Measurements from ENCODE around the gene FUT8.

FUT8 gene

DNA sequence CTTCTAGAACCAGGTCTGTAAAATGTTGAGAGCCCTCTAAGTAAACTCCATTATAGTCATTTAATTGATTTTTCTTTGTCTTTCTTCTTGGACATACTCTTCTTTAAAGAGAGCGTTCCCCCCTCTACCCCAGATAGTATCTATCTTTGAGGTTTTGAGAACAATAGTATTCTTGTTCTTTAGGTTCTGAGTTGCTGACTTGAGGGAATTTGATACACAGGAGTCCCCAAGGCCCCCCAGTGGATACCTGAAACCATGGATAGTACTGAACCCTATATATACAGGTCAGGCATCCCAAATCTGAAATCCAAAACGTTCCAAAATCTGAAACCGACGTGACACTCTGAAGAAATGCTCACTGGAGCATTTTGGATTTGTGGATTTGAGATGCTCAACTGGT lies 65.5 kb downstream of the FUT8 start:
- DNase-seq = no peak
- intact Hi-C loops (cut with DNase I) = no loop called here

DNA sequence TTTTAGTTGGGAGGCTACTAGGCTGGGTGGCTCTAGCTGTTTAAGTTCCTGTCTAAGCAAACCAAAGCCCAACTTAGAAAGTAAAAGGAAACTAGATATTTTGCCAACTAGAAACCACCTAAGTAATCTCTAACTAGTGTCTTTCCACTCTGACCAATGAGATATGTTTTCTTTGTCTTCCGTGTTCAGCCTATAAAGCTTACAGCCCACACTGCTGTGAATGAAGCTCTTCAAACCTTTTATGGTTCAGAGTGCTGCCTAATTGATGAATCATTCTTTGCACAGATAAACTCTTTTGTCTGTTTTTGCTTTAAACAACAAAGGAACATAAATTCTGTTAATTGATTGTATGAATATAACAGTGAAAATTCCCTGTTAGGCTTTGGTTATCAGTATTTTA lies 66.1 kb downstream of the FUT8 start:
- DNase-seq = no peak
- intact Hi-C loops (cut with DNase I) = no loop called here

DNA sequence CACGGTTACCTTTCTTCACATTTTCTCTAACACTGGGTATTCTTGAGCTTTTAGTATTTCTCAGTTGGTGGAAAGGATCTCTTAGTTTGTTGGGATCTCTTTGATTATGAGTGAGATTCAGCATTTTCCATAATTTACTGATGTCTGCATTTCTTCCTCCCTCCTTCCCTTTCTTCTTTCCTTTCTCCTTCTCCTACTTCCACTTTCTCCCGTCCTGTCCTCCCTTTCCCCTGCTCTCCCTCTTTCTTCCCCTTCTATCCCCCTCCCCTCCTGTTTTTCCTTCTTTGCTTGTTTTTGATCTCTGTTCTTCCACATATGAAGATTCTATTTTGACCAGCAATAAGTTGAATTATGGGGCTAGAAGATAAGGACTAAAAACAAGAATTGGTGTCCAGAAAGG lies 66.9 kb downstream of the FUT8 start:
- DNase-seq = no peak
- intact Hi-C loops (cut with DNase I) = no loop called here

DNA sequence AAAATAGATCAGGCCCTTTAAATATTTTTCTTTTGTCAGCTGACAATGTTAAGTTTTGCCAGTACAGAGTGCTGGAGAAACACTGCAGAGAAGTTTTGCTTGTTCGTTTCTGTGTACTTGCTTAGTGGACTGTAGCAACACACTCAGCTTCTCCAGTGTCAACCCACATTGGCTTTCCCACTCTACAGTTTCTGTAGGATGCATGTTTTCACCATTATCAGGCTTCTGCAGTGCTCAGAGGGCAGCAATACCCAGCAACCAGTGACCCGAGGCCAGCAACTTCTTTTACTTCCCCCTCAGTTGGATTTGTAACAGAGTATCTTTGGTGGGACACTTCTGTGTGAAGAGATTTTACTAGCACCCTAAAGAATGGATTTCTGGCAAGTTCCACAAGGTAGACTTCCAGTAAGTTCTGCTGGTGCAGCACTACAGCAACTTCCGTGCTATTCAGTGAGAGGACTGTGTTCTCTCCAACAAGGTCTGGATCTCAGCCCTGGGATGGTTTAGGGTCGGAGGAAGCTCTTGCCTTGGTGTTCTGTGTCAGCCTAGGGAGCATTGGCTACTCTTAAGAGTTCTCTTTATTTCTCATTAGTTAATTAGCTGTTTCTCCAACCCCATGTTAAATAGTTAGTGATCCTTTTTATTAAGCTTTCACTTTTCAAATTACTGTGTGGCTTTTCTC lies 70.4 kb downstream of the FUT8 start:
- intact Hi-C loops (cut with DNase I) = no loop called here
- peak in 1 of 42 donors; percentile 26 for DNase-seq

DNA sequence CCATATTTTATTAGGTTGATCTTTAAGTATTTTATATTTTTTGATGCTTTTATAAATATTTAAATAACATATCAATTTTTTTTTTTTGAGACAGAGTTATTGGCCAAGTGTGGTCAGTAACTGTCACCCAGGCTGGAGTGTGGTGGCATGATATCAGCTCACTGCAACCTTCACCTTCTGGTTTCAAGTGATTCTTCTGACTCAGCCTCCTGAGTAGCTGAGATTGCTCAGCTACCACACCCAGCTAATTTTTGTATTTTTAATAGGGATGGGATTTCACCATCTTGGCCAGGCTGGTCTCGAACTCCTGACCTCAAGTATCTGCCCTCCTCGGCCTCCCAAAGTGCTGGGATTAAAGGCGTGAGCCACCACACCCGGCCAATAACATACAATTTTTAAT lies 71.1 kb downstream of the FUT8 start:
- intact Hi-C loops (cut with DNase I) = no loop called here
- DNase-seq = no peak

DNA sequence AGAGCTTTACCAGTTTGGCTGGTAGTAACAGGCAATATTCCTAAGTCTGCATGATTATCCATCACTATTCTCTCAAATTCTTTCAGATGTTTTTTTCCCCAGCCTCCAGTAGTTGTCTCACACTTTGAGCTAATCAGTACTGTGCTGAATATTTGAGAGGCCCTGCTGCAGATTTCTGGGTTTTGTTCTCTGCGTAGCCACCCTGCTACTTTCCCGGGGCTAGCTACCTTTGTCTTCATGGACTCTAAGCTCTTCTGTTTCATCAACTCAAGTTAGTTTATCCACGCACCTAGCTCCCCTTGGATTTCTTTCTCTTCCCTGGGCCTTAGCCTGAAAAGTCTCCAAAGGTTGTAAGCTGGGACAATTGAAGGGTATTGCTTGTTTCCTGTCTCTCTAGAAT lies 73.0 kb downstream of the FUT8 start:
- intact Hi-C loops (cut with DNase I) = no loop called here
- no peak for DNase-seq

DNA sequence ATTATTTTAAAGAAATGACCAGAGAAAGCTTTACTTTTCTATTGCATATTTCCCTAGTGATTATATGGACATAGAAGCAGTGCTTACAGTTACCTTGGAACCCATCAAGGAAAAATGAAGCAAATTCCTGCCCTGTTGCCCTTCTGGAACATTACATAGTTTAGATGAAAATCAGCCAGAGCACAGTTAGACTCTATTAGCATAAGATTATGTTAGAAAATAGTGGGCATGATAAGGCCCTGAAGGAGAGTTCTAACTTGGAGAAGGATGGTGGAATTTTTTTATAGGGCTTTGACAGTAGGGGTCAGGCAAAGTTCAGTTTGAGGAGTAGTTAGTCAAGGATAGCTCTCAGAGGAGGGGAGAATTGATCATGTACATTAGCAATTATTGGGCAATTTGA lies 74.3 kb downstream of the FUT8 start:
- intact Hi-C loops (cut with DNase I) = no loop called here
- DNase-seq = no peak

DNA sequence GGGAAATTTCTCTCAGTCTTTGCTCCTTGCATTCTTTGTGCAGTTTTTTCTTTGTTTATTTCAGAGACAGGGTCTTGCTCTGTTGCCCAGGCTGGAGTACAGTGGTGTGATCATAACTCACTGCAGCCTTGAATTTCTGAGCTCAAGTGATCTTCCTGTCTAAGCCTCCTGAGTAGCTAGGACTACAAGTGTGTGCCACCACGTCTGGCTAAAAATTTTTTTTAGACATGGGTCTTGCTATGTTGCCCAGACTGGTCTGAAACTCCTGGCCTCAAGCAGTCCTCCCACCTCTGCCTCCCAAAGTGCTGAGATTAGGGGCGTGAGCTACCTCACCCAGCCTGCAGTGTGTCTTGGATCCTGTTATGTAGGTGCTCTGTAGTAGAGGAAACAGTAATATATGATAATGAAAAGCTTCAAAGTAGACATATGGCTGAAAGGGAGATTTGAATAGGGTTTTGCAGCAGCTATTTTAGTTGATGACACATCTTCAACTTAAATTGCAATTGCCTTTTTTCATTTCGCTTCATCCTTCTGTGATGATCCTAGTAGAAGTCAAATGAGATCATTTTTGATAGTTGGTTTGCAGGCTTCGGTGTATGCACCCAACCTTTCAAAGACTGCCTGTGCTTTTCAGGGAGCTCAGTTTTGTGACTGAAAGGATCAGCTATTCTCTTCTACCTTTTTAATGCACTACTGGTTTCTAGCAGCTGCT lies 75.4 kb downstream of the FUT8 start:
- DNase-seq = peak in 5 of 42 donors; percentile 26 to 49 (median 32)
- intact Hi-C loops (cut with DNase I) = no loop called here

DNA sequence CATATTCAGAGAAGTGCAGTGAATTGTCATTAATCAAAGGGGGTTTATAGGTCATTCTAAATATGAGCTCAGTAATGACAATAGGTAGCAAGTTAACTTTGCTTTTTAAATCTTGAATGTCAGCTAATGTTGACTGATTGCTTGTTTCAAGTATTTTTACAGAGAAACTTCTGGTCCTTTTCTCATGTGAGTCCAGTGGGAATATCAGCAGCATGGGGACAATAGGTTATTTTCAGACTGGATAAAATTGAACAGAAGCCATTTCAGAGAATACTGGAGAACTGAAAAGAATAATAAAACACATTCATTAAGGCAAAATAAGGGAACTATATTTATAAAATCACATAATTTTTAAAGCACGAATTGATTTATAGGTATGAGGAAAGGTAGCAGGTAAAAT lies 78.7 kb downstream of the FUT8 start:
- intact Hi-C loops (cut with DNase I) = no loop called here
- no peak for DNase-seq

DNA sequence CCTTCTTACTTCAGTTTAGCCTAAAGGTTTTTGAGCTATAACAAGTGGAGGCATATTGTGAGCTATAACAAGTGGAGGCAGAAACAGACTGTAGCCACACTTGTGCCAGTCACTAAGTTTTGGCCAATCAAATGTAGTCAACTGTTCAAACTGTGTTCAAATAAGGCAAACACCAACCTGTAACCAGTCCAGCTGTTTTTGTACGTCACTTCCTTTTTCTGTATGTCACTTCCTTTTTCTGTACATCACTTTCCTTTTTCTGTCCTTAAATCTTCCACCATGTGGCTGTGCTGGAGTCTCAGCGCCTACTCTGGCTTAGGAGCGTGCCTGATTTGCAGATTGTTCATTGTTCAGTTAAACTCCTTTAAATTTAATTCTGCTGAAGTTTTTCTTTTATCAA lies 79.7 kb downstream of the FUT8 start:
- no peak for DNase-seq
- intact Hi-C loops (cut with DNase I) = no loop called here

DNA sequence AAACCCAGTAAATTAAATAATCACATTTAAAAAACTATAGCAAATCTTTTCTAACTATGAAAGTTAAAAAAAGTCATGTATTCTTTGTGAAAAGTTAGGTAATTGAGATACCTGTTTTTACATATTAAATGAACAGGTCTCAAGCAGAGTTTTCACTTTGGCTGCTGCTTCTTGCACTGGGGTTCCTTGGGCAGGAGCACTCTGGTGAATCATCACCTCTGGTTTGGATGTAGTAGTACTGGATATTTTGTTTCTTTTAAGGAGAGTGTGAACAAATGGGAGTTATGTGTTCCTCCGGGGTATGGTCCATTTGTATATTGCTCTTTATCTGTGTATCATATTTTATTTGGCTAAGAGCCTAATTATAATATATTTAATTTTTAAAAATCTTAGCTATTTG lies 82.7 kb downstream of the FUT8 start:
- intact Hi-C loops (cut with DNase I) = no loop called here

DNA sequence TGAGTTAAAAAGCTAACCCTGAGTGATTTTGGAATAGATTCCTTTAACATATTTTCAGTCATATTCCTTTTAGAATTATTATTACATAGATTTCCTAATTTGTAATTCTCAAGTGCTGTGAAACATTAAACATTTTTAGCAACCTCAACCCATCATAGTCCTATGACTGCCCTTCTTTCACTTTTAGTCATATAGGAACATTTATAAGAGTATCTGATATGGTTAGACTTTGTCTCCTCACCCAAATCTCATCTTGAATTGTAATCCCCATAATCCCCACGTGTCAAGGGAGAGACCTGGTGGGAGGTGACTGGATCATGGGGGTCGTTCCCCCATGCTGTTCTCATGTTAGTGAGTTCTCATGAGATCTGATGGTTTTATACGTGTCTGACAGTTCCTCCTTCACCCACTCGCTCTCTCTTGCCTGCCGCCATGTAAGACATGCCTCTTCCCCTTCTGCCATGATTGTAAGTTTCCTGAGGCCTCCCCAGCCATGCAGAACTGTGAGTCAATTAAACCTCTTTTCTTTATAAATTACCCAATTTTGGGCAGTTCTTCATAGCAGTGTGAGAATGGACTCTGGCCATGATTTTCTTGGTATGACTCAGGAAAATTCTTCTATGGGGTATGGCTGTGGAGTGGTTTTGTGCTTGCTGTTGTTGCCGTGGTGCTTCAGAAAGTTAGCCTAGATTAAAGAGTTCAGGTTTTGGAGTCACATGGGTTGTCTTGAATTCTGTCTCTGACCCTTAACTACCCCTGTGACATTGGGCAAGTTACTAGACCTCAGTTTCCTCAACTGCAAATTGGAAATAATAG lies 83.9 kb downstream of the FUT8 start:
- intact Hi-C loops (cut with DNase I) = no loop called here
- DNase-seq = no peak

More for the DNA sequence above, 82.7 kb downstream of the FUT8 start:
- no peak for DNase-seq

DNA sequence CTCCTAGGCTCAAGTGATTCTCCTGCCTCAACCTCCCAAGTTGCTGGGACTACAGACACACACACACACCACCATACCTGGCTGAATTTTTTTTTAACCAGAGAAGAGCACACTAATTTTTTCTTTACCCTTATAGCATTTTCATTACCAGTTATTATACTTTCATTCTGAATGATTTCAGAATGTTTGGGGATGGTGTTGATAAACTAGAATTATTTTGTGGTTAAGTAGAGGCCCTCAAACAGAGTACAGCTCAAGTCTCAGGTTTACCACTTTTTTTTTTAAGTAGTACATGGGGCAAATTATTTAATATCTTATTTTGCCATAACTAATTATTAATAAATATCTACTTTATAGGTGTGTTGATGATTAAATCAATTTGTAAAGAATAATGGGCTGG lies 86.6 kb downstream of the FUT8 start:
- intact Hi-C loops (cut with DNase I) = no loop called here
- no peak for DNase-seq

DNA sequence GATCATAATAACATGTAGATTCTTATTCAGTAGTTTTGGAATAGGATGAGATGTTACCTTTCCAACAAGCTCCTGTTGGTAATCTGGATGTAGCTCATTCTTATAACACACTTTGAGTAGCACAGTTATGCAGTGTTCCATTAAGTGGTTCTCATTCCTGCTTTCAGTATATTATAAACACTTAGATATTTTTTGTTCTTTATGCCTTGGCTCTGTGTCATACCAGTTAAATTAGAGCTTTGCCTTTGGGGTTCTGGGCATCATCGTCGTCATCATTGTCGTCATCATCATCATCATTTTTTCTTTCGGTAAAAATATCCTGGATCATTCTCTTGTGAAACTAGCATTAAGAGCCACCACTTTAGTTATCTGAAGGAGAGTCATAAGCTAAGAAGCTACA lies 87.5 kb downstream of the FUT8 start:
- DNase-seq = no peak
- intact Hi-C loops (cut with DNase I) = no loop called here

DNA sequence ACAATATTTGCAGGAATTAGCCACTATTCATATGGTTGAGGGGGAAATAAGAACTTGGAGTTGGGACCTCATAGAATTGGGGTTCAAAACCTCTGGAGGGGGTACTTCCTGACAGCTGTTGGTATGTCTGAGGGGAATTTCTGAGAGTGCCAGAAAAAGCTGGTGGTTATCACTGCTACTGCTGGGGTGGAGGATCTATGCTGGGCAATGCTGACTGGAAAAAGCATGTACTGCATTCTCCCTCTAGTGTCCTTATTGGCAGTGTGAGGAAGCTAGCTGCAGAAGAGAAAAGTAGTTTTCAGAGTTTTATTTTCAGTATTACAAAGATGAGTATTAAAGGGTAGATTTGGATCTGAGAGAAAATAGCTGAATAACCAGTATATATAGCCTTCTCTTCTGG lies 88.8 kb downstream of the FUT8 start:
- intact Hi-C loops (cut with DNase I) = no loop called here
- no peak for DNase-seq

DNA sequence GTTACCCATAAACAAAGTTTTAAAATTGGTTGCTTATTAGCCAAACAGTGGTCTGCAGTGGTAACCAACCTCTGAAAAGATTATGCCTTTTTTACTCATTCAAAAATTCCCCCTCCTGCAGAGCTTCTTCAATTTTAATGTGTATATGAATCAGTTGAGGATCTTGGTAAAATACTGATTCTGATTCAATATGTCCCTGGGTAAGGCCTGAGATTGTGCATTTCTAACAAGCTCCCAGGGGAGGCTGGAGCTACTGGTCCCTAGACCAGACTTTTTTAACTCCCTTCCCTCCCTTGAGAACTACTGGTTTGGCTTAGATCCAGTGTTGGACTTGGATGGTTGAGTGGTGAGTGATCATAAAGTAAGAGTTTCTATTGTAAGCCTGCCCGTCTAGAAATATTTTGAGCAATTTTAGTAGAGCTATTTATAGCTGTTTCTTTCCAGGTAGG lies 90.2 kb downstream of the FUT8 start:
- intact Hi-C loops (cut with DNase I) = no loop called here
- no peak for DNase-seq

DNA sequence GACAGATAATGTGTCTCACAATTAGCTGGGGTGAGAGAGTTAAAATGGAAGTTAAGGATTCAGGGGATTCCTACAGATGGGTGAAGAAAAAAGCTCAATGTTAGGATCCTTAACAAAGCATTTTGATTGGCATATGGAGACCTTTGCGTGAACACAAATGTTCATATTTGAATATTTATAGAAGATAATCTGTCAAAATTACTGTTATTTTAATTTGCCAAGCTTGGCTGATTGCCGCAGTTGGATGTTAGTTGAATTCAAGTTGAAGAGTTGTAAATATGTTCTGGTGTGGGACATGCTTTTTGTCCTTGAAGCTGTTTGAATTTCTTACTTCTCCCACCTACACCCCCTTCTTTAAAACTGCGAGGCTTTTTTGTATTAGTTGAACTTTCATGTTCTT lies 91.2 kb downstream of the FUT8 start:
- DNase-seq = no peak
- intact Hi-C loops (cut with DNase I) = no loop called here

DNA sequence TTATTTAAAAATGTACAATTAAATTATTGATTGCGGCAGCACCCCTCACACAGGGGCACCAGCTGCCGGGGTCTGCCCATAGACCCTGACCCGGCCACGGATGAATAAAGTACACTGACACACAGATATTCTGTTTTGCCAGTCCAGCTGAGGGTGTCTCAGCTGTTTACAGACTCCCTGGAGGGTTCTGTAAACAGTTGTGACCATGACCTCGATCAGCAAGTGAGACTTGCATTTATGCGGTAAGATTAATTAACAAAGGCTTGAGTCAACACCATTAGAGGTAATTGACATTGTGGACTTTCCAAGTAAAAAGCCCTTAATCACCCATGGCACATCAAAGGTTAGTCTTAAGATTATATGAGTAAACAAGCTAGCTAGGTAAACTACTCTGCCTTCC lies 94.3 kb downstream of the FUT8 start:
- intact Hi-C loops (cut with DNase I) = no loop called here
- DNase-seq = no peak

DNA sequence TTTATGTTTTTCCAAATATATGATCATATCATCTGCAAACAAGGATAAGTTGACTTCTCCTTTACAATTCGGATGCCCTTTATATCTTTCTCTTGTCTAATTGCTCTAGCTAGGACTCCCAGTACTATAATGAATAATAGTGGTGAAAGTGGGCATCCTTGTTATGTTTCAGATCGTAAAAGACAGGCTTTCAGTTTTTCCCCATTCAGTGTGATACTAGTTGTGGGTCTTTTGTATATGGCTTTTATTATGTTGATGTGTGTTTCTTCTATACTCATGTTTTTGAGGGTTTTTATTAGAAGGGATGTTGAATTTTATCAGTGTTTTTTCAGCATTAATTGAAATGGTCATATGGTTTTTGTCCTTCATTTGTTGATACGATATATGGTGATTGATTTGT lies 97.3 kb downstream of the FUT8 start:
- DNase-seq = no peak
- intact Hi-C loops (cut with DNase I) = no loop called here

DNA sequence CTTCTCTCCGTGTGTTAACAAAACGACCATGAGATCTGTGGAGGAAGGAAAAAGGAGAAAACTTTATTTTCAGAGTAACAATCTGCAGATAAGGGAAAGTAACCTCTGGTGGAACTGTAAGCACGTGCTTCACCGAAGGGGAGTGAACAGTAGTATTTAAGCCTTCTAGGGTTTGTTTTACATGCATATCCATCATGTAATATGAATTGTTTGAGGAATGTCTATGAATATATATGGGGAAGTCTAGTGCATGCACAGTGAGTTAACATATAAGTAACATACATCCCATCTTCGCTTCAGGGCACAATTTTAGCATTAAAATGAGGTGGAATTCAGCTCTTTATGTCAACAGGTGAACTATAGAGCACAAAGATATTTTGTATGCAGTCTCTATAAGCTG lies 101.1 kb downstream of the FUT8 start:
- DNase-seq = no peak
- intact Hi-C loops (cut with DNase I) = no loop called here
